IMR-90 (cell line): ENCODE data around the gene PCBP3. TPM values are rescaled to one million over a fixed set of nuclear protein-coding genes. Genes with fewer than 3 reads are reported as not detected.

Source experiments
- CHD1 ChIP-seq: IDR thresholded peaks from 2 replicates; pipeline ENCODE4 v1.6.1; 2012; ENCODE audit warnings: low read depth, low read length, improper control_type of control experiment
- USF2 ChIP-seq: fragments of 150-350 bp; IDR thresholded peaks from 2 replicates; pipeline ENCODE4 v1.6.1; 2017; ENCODE audit warnings: mild to moderate bottlenecking, antibody characterized with exemption, low read length, low read depth
- polyA plus RNA-seq, 3 experiments: library from polyadenylated mRNA; depleted of rRNA; stranded (reverse); fragments of >200 nt; gene quantifications; 2 replicates each; pipeline ENCODE4 v1.2.3, GENCODE V29; 2012; ENCODE audit warnings: low replicate concordance in 1 of 3
- total RNA-seq: library from RNA; depleted of rRNA; stranded (reverse); fragments of >200 nt; gene quantifications from 2 replicates; pipeline ENCODE4 v1.2.3, GENCODE V29; 2012

Gene PCBP3
- total and polyA plus RNA-seq, 2 of the 4 experiments (the other 2 are of a cell fraction), result 2.9 to 3.9 TPM

DNA sequence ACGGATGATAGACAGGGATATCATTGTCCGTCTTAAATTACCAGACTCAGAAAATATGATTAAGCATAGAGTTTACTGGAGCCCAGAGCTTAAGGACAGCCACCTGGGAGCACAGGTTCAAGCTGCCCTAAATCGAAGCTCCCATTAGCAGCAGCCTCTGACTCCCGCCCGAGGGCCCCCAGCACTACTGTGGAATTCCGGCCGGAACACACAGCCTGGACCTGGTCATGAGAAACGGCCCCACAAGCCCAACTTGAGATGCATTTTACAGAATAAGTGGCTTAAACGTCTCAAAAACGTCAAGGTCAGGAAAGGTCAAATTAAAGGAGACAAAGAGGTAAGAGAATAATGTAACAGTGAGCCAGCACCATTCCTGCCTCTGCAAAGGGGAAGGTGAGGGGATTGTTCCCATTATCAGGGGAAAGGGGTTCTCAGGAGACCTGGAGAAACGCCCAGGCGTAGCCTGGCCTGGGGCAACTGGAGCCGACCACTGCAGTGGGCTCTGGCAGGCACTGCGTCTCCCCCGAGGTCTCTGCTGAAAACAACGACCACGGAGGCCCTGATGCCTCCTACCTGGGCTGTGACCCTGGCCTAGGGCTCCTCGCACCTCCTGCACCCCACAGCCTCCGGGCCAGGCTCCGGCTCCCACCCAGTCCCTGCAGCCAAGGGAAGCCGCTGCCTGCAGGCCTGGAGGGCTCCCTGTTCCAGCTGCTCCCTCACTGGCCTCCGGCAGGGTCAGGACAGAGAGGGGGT lies 326.6 kb downstream of the PCBP3 start (continued):
- no peak for TF ChIP-seq USF2
- TF ChIP-seq CHD1, result no peak
